CD4-positive, alpha-beta T cell treated with Interleukin-15 for 1 hour (primary cell): Measurements from ENCODE around the gene CCBE1.

Experiments
- DNase-seq: peaks from one replicate; pipeline ENCODE4 v3.0.0-alpha.2; 2020

The CCBE1 gene

GRCh38 chr18:59565957-59566356, 131.3 kb downstream of the CCBE1 start:
- no peak for DNase-seq

GRCh38 chr18:59564561-59564960, 132.7 kb downstream of the CCBE1 start:
- DNase-seq, result no peak

- no peak for DNase-seq
Observed at GRCh38 chr18:59563176-59563785, 133.9 kb downstream of the CCBE1 start.

GRCh38 chr18:59562751-59563150, 134.5 kb downstream of the CCBE1 start:
- DNase-seq, result no peak

GRCh38 chr18:59561612-59562011, 135.6 kb downstream of the CCBE1 start:
- no peak for DNase-seq

GRCh38 chr18:59560556-59560955, 136.7 kb downstream of the CCBE1 start:
- no peak for DNase-seq

- DNase-seq, result no peak
Observed at GRCh38 chr18:59559528-59559927, 137.7 kb downstream of the CCBE1 start.

GRCh38 chr18:59555995-59556659, 141.1 kb downstream of the CCBE1 start:
- DNase-seq, result no peak

GRCh38 chr18:59554796-59555335, 142.4 kb downstream of the CCBE1 start:
- no peak for DNase-seq

GRCh38 chr18:59553273-59553870, 143.9 kb downstream of the CCBE1 start:
- no peak for DNase-seq

- no peak for DNase-seq
Observed at GRCh38 chr18:59551902-59552635, 145.2 kb downstream of the CCBE1 start.

- no peak for DNase-seq
Observed at GRCh38 chr18:59550174-59550516, 147.1 kb downstream of the CCBE1 start.

- DNase-seq, result no peak
Observed at GRCh38 chr18:59549503-59550173, 147.6 kb downstream of the CCBE1 start.

- no peak for DNase-seq
Observed at GRCh38 chr18:59547581-59548182, 149.5 kb downstream of the CCBE1 start.

- no peak for DNase-seq
Observed at GRCh38 chr18:59546188-59546587, 151.0 kb downstream of the CCBE1 start.

- DNase-seq, result no peak
Observed at GRCh38 chr18:59540780-59541179, 156.4 kb downstream of the CCBE1 start.

- DNase-seq, result no peak
Observed at GRCh38 chr18:59540346-59540745, 156.9 kb downstream of the CCBE1 start.

GRCh38 chr18:59539108-59539507, 158.1 kb downstream of the CCBE1 start:
- no peak for DNase-seq

GRCh38 chr18:59537579-59537978, 159.6 kb downstream of the CCBE1 start:
- DNase-seq, result no peak

GRCh38 chr18:59536166-59536565, 161.1 kb downstream of the CCBE1 start:
- no peak for DNase-seq

GRCh38 chr18:59535055-59535454, 162.2 kb downstream of the CCBE1 start:
- DNase-seq, result no peak

GRCh38 chr18:59528866-59529265, 168.4 kb downstream of the CCBE1 start:
- DNase-seq, result no peak
